Measurements from ENCODE around the gene SPOCD1.

SPOCD1 gene

DNA sequence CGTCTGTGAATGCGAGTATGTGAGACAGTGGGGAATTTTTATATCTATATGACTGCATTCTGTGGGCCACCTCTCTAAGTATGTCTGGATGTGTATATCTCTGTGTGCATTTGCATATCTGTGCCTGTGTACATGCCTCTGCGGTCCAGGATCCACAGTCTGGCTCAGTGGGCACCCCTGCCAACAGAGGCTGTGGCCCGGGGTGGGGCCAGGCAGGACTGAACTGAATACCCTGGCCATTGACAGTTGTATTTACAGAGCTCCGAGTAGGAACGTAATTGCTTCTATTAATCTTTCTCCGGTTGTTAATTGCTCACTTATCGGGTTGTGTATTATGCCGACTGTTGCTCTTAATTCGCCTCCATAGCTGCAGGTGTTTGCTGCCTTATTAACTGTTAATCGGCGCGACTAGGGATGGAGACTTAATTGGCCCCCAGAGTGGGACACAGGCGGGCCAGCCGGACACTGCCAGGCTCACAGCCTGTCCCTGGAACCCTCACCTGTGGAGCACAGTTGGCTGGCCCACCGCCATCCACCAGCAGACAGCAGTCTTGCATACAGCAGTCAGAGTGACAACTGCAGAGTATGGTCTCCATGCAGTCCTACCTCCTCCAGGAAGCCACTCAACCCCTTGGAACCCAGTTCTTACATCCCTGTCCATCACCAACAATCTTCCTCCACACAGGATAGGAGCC lies 29.3 kb downstream of the SPOCD1 start:
- DNase-seq, result no peak

DNA sequence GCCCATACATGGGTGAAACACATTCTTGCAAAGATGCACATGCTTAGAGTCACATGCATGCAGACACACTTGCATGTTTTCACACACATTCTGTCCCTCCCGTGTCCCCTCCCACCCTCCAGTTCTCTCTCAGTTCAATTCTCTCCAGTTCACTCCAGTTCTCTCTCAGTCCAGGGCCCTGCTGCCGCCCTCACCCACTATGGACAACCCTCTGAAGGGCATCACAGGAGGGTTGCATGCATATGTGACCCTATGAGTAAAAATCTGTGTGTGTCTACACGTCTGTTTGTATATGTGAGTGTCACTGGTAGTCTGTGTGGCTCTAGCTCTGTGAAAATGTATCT lies 29.9 kb downstream of the SPOCD1 start:
- no peak for DNase-seq

DNA sequence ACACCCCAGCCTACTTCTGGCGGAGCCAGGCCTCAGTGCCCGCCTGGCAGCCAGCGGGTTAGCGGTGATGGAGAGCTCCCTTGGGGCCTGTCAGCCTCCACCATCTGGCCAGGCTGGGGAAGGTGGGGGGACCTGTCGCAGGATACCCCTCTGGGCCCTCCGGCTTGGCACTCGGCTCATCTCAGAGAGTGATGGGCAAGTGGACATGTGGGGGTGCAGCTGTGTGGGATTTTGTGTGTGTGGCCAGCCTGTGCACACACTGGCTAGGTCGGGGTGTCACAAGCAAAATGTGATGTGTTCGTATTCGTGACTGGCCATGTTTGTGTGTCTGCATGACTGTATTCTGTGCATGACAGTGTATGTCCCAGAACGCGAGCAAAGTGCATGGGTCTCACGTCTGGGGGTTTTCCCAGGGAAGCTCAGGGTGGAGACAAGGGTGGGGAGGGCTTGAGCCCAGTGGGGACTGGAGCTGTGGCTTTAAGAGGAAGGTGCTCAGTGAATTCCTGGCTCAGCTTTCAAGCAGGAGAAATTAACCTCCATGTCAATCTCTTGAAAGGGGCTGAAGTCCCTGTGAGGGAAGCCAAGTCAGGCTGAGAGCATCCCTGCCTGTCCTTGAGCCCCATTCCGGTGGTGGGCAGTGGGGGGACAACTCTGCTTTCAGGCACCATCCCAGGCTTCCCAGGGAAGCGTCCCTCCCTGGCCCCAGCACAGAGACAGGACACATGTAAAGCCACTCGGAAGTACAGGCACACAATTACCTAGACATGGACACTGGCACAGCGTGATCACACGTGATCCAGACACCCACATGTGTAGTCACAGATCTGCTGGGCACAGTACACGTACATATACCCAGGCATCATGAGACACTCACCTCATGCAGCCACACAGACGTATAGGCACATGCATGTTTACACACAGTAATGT lies 30.5 kb downstream of the SPOCD1 start:
- no peak for DNase-seq

DNA sequence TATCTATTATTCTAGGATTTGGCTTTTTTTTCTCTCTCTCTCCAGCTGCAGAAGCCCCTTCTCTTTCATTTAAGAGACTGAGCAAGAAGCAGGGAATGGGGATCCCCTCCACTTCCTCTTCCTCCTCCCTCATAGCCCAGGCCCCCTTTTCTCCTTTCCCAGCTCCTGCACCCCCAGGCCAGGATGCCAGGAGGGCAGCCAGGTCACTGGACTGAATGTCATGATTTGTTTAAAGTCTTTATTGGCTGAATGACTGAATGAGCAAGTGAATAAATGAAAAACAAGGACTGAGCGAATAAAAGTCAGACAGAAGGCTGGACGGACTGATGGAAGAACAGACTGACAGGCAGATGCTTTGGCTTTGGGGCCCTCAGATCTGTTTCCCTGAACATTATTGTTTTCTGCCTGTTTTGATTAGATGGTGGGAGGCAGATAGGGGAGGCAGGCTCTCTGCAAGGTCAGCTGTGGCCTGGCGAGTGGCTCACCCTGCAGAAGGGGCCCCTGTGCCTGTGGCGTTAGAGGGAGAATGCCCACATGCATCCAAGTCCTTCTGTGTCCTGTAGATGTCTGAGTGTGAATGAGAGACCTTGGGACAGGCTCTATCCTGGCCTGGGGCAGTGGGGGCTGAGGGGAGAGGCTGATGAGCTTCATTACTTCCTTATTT lies 31.3 kb downstream of the SPOCD1 start:
- DNase-seq, result no peak

DNA sequence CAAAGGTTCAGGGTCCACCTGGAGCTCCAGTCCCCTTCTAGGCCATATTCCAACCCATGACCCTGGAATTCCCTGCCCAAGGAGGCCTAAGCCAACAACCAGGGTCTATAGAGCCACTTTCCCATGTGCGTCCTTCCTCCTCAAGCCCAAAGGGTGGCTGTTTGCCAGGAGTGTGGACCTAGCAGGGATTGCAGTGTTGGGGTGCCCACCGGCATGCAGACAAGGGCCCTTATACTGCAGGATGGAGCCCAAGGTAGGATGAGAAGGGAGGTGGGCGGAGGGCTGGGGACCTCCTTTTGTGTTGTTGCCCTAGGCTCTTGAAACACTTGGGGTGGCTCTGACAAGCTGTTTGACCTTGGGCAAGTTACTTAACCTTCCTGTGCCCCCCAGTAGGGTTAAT lies 32.0 kb downstream of the SPOCD1 start:
- no peak for DNase-seq

DNA sequence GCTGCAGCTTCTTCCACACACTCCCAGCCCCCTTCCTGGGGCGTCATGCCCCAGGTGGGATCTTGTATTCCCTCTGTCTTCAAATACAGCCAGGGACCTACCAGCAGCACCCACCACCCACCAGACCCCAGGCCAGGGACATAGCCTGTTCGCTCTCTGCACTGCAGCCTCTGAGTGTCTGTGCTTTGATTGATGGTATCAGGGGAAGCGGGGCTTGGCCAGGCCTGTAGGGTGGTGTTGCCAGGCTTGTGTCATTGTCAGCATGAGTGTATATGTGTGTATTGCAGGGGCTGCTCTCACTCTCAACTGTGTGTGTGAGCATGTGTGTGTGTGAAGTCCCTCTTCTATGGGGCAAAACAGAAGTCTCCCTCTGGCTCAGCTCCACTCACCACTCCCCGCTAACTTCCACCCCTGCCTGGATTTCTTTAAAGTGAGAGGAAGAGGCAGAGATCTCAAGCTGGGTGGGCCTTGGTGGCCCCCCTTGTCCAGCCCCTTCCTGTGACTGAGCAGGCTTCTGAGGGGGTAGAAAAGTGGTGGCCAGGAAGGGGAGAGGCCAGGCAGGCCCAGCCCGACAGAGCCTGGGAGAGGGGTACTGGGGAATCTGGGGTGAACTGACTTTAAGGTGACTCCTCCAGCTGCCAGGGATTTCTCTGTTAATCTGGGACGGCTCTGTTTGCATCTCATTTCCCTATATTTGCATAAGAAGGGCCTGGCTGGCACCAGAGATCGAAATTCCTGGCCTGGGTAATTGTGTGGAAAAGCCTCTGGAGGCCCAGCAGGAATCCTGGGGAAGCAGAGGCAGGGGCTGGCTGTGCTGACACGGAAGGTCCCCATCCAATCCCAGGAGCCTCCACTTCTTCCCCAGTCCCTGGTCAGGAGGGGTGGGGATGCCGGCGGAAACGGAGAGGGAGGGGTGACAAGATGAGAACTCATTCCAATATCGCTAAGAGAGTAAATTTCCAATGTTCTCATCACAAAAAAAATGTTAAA lies 33.1 kb downstream of the SPOCD1 start:
- DNase-seq, result no peak

DNA sequence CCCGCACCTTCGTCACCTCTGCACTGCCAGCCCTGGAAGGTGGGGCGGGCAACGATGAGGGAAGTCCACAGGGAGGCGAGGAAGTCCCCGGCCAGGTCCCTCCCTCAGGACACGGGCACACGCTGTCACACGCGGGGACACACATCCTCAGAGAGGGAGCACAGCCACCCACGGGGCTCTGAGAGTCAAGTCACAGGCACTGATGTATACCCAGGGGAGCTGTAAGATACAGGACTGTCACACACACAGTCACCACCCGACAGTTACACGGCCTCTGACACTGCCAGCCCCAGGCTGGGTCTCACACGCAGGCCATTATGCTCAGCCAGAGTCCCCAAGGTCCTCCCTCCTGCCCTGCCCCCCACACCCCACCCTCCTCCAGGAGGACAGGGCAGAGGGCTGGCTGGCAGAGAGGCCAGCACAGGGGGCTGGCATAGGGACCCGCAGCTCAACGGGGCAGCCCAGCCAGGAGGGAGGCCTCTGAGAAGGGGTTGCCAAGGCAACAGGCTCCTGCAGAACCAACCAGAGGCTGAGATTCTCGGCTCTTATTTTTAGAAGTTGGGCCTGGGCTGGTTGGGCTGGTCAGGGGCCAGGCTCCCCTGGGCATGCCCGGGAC lies 34.0 kb downstream of the SPOCD1 start:
- DNase-seq, result no peak

DNA sequence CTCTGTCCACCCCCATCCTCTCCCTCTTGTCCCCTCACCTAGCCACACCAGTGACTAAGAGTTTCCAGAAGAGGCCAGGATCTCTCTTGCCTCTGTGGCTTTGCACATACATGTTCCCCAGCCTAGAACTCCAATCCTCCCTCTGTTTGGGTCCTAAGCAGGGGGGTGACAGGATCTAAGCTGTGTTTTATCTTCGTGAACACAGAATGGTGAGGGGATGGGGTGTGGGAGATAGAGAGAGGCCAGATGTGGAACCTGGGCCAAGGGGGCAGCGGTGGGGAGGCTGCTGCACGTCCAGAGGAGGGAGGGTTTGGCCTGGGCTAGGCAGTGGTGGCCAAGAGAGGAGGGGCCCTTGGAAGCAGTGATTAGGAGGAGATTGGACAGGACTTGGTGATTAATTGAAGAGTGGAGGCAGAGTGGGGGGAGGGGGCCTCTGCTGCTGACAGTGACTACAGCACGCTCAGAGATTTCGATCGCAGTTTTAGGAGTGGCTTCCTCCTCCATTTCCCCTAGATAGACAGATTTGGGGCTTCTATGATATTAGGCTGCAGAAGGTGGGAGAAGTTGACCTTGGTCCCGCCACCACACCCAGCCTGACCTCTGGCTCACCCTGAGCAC lies 34.6 kb downstream of the SPOCD1 start:
- no peak for DNase-seq

DNA sequence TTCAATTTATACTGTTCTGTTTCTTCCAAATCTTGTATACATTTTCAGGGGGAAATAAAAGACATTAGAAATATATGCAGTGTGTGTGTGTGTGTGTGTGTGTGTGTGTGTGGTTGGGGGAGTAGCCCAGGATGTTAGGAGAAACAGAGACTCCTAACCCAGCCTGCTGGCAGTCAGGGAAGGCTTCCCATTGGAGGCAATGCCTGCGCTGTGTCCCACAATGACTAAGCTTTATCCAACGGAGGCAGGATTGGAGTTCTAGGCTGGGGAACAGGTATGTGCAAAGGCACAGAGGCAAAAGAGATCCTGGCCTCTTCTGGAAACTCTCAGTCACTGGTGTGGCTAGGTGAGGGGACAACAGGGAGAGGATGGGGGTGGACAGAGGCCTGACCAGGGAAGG lies 35.2 kb downstream of the SPOCD1 start:
- no peak for DNase-seq

DNA sequence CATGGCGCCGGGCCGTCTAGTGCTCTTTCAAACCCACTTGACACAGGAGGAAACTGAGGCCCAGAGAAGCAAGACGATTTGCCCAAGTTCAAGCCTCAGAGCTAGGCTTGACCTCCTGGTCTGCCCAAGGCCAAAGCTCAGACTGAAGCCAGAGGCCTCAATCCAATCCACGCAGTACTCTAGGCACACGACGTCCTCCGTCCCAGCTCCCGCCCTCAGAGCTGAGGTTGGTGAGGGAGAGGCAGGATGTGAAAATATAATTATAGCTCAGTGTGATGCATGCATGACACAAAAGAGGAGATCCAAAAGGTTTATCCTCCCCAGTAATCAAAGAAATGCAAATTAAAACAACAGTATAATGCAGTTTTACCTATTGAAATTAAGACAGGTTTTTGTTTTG lies 36.1 kb downstream of the SPOCD1 start:
- DNase-seq, result no peak

DNA sequence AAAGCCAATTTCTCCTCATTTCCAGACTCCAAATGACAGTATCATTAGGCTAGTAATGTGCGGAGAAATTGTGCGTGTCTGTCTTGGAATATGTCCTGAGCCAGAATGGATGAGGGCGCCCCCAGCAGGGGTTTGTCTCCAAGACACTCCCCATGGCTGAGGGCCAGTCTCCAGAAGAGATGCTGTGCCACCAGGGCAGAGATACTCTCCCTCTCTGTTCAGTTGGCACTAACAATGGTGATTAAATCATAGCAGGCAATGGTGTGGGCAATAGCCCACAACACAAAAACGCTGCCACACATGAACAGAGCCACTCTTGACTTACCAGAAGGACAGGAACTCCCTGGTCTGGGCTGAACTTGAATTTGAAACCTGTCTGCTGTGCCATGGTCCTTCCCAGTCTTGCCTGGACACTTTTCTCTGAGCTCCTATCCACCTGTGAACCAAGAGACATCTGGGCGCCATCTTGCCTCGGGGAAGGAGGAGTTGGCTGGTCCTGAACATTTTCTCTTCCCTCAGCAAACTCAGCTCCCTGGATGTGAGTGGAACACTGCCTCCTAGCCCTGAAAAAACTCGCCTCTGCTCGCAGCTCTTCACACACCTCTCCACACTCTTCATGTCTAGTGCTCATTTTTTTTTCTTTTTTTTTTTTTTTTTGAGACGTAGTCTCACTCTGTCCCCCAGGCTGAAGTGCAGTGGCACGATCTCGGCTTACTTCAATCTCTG lies 36.9 kb downstream of the SPOCD1 start:
- no peak for DNase-seq

DNA sequence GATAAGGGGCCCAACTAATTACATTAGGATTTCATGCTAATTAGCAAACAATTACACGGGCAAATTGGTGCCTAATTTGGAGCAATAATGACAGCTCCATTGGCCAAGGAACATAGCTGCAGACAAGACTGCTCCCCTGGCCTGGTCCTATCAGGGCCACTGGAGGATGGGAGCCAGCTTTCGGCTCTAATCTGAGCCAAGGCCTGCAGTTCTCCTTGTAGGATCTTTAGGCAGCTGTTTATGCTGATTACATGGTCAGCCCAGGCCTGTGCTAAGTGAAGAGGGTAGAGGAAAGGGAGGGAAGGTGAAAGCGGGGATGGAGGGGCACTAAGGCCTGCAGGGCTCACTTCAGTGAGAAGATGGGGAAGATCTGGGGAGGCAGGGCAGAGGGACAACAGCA lies 39.3 kb downstream of the SPOCD1 start:
- no peak for DNase-seq

DNA sequence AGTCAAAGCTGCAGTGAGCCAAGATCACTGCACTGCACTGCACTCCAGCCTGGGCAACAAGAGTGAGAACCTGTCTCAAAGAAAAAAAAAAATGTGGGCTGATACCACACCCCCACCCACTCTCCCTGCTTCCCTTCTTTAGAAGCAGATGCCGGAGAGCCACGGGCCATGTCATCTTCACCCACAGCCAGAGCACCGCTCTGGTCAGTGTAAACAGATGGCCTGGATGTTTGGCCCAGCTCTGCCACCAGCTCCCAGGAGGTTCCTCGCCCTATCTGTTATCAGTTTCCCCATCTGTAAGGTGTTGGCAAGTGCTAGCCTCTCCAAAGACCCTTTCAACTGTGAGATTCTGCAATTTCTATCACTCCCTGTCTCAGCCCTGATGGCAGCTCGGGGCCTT lies 39.8 kb downstream of the SPOCD1 start:
- no peak for DNase-seq

DNA sequence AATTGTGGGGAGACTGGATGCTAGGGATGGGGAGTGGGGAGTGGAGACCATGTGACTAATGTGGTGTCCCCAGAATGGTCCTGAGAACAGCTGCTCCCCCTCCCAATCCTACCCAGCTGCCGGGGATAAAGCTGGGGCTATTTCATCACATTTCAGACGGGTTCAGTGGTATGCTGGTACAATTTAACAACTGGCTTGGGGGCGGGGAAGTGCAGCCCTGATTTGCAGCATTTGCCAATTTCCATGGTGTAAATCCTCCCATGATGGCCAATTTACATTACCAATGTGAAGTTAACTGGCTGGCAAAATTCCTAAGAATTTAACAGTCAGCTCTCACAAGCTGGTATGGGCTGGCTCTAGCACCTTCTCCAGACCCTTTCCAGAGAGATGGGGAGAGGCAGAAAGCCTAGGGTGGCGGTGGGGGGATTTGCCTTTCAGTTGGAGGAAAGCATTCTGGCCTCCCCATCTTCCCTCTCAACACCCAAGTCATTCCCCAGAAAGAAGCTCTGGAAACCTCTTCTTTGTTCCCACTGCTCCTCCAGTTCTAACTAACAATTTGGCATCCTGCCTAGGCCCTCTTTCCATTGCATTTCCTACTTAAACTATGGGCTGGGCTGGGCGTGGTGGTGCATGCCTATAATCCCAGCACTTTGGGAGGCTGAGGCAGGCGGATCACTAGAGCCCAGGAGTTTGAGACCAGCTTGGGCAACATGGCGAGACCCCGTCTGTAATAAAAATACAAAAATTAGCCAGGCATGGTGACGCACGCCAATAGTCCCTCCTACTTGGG lies 40.4 kb downstream of the SPOCD1 start:
- no peak for DNase-seq

DNA sequence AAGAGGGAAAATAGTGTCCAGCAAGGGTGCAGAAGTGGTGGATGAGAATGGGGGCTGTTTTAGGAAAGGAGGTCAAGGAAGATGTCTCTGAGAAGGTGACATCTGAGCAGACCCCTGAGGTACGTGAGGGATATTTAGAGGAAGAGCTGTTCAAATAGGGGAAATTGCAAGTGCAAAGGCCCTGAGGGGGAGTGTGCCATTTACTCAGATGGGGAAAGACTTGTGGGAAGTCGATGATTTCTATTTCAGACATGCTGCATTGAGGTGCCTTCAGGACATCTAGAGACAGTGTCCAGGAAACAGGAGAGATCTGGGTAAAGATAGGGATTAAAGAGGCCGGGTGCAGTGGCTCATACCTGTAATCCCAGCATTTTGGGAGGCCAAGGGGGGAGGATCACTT lies 41.3 kb downstream of the SPOCD1 start:
- no peak for DNase-seq

DNA sequence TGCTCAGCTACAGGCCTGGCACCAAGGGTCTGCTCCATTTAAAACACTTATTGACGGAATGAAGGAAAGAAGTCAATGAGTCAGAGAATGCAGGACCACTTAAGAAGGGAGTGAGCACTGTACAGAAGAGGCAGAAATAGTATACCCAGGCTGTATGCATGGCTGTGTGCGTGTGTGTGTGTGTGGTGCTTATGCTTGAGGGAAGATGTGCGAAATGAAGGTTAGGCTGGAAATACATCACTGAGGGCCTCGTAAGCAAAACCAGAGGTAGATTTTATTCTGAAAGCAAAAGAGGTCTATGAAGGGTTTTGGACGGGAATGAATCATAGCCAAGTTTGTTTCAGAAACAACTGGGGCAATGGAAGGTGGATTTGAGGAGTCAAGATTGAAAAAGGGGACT lies 42.0 kb downstream of the SPOCD1 start:
- no peak for DNase-seq

DNA sequence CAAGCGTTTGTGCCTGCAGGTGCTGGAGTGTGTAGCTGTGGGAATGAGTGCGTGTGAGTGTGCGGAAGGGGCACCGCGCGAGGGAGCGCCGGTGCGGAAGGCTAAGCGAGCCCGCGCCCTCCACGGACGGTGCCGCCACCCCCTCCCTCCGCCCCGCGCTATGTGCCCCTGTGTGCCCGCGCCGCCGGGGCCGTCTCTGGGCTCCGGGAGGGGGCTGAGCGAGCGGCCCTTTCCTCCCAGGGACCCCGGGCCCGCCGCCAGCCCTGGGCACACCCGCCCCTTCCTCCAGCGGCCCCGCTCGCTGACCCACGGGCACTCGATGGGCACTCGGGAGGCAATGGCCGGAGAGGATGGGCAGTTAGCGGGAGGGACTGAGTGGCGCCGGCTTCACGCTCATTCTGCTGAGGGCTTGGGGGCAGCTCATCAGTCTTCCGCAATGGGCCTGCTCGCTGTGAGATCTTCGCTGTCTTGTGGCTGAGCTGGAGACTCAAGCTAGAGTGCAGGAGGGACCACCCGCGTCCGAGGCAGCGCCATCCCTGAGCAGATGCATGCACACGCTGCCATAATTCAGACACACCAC lies 43.1 kb downstream of the SPOCD1 start:
- DNase-seq, result no peak

DNA sequence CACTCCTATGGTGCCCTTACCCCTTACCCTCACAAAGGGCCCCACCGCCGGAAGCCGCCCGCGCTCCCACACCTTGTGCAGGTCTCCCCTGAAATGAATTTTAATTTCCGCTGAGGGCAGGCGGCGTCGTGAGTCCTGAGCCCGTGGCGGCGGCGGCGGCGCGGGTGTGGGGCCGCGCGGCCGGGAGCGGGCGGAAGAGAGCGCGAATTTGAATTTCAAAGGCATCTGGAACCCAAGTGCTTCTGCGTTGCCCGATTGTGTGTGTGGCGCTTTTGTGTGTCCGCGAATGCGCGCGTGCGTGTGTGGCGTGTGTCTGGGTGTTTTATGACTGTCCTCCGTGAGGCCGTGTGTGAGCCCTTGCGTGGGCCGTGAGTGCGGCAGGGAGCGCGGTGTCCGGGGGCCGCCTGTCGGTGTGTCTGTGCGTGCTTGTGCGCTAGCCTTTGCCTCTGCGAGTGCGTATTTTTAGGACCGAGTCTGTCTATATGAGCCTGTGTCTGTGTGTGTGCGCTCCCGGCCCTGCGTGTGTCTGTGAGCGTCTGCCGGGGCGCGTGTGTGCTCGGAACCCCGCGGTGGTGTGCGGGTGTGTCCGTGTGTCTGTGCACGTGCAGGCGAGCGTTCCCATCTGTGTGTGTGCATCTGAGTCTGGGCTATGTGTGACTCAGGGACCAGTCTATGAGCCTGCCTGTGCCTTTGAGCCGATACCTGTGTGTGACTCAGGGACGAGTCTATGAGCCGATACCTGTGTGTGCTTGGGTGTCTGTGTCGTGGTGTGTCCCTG lies 43.7 kb downstream of the SPOCD1 start:
- DNase-seq, result no peak

Measured in activated gamma-delta T cell (primary cell).